Sciatic nerve (tissue), 2 donors: ENCODE measurements around the gene SLC25A52. TPM values are rescaled to one million over a fixed set of nuclear protein-coding genes. Genes with fewer than 3 reads are reported as not detected.

Experiments used
- ATAC-seq: fragments of 200-7000 bp; cut with Tn5 transposase; one replicate; pipeline ENCODE4 v1.9.1; 2020; ENCODE audit warnings: mild to moderate bottlenecking, moderate library complexity
- DNase-seq: peaks from one replicate; pipeline ENCODE4 v3.0.0-alpha.2; 2020; ENCODE audit warnings: low spot score
- intact Hi-C: fragments of 100-400 bp; cut with DNase I; formaldehyde crosslinking; loops from one replicate; pipeline ENCODE4 v1.14.2; 2022
- total RNA-seq: library from RNA; stranded (reverse); fragmentation: NEBNext Ultra II Directional; extraction: Animal tissue kit (Norgen Biotek cat#: 25700); gene quantifications from one replicate; pipeline ENCODE4 v1.2.1, GENCODE V29; 2021
- donor health status: DM: no; HTN: no; CAD: no.
- donor health status: DM: no; HTN: no; CAD: no.

Gene SLC25A52
- total RNA-seq, 1 donor from 2014 or later: not detected

GRCh38 chr18:31710826-31711225 is 49.9 kb downstream of the SLC25A52 start:
- intact Hi-C loops: no loop called here
- DNase-seq (no peak), ATAC-seq (no peak)

Other genes with a start within 250 kb of the SLC25A52 start
- gene TTR, start 169.0 kb downstream of the SLC25A52 start, total RNA-seq: not detected
- 6.4 TPM for gene B4GALT6, start 76.3 kb downstream of the SLC25A52 start, total RNA-seq
- 53.2 TPM for gene TRAPPC8, start 182.2 kb upstream of the SLC25A52 start, total RNA-seq